OCI-LY7 (cell line): ENCODE data around the gene ZNF726. TPM values are rescaled to one million over a fixed set of nuclear protein-coding genes. Genes with fewer than 3 reads are reported as not detected.
"Not testable (repeated sequence)": the region's sequence is repeated elsewhere in the genome, so short reads cannot be mapped to it uniquely, and the experiment has no call there.

ENCODE experiments used
- BruUV-seq: library from RNA; stranded (reverse); fragments of 400-500 nt; replicated peaks from 2 replicates; lab custom pipeline; 2021; lab: Mats Ljungman, UMichigan
- CTCF ChIA-PET: fragments of 300-600 bp; sonication (Branson Sonifier 250); formaldehyde crosslinking; loops from one replicate; lab custom pipeline; 2022; ENCODE audit warnings: antibody characterized with exemption; ENCODE audit not compliant: unreplicated experiment; lab: Charles Lee
- POLR2A ChIA-PET: fragments of 300-600 bp; sonication (Branson Sonifier 250); formaldehyde crosslinking; loops from one replicate; lab custom pipeline; 2022; ENCODE audit warnings: antibody characterized with exemption; lab: Charles Lee
- DNase-seq: peaks from one replicate; pipeline ENCODE4 v3.0.0-alpha.2; 2015; ENCODE audit warnings: low spot score
- H2AFZ ChIP-seq: fragments of 200-600 bp; sonication (generic), shearing (Covaris generic); 2 replicates; pipeline ENCODE4 v1.6.1; 2014; ENCODE audit warnings: mild to moderate bottlenecking, antibody characterized with exemption, low read length, moderate library complexity
- H3K27ac ChIP-seq: fragments of 200-600 bp; sonication (generic); 2 replicates; pipeline ENCODE4 v1.5.1; 2014; ENCODE audit warnings: mixed run types, low read depth, mild to moderate bottlenecking, moderate library complexity, low read length, inconsistent platforms; ENCODE audit not compliant: poor library complexity, severe bottlenecking
- H3K36me3 ChIP-seq: fragments of 200-600 bp; sonication (generic); 2 replicates; pipeline ENCODE4 v1.6.1; 2014; ENCODE audit warnings: mild to moderate bottlenecking, antibody characterized with exemption, low read length, moderate library complexity, mixed read lengths; ENCODE audit not compliant: insufficient read depth
- H3K4me1 ChIP-seq: fragments of 200-600 bp; sonication (generic); 2 replicates; pipeline ENCODE4 v1.5.1; 2014; ENCODE audit warnings: mild to moderate bottlenecking, low read length; ENCODE audit not compliant: insufficient read depth, poor library complexity, severe bottlenecking
- H3K4me2 ChIP-seq: fragments of 200-600 bp; sonication (generic); 2 replicates; pipeline ENCODE4 v1.6.1; 2014; ENCODE audit warnings: mild to moderate bottlenecking, low read length
- H3K4me3 ChIP-seq: fragments of 200-600 bp; sonication (generic); 2 replicates; pipeline ENCODE4 v1.5.1; 2014; ENCODE audit warnings: mild to moderate bottlenecking, low read depth, low read length; ENCODE audit not compliant: poor library complexity, severe bottlenecking
- H3K79me2 ChIP-seq: fragments of 200-600 bp; sonication (generic); 2 replicates; pipeline ENCODE4 v1.6.1; 2016; ENCODE audit warnings: low read depth, mild to moderate bottlenecking, low read length, moderate library complexity, mixed read lengths; ENCODE audit not compliant: insufficient read depth
- H3K9me2 ChIP-seq: fragments of 200-600 bp; sonication (generic); 2 replicates; pipeline ENCODE4 v1.6.1; 2016; ENCODE audit warnings: mild to moderate bottlenecking, low read length, mixed read lengths; ENCODE audit not compliant: insufficient read depth
- H3K9me3 ChIP-seq: fragments of 200-600 bp; sonication (generic); 2 replicates; pipeline ENCODE4 v1.6.1; 2014; ENCODE audit warnings: mild to moderate bottlenecking, mixed run types, low read length, mixed read lengths
- H4K20me1 ChIP-seq: fragments of 200-600 bp; sonication (generic); 2 replicates; pipeline ENCODE4 v1.6.1; 2014; ENCODE audit warnings: mild to moderate bottlenecking, antibody characterized with exemption, low read length, moderate library complexity, mixed read lengths; ENCODE audit not compliant: insufficient read depth
- CTCF ChIP-seq: fragments of 200-600 bp; sonication (generic); conservative IDR thresholded peaks from 2 replicates; pipeline ENCODE4 v1.5.1; 2014; ENCODE audit warnings: mild to moderate bottlenecking, antibody characterized with exemption, low read length, moderate library complexity, mixed read lengths
- EZH2phosphoT487 ChIP-seq: fragments of 200-600 bp; sonication (generic); IDR thresholded peaks from 2 replicates; pipeline ENCODE4 v1.6.1; 2018; ENCODE audit warnings: low read depth, borderline replicate concordance, mild to moderate bottlenecking, mixed run types, antibody characterized with exemption, low read length, moderate library complexity, mixed read lengths
- intact Hi-C: fragments of 100-400 bp; cut with micrococcal nuclease; formaldehyde crosslinking; loops from one replicate; pipeline ENCODE4 v1.10.0; 2022; ENCODE audit not compliant: unreplicated experiment
- total RNA-seq, 2 experiments: library from RNA; depleted of rRNA in 1 of 2; stranded (reverse); fragments of >200 nt in 1 of 2; shearing (Covaris generic) in 1 of 2; gene quantifications; 2 replicates each; pipeline ENCODE4 v1.2.3, GENCODE V29; 2014 to 2022

The ZNF726 gene
- total RNA-seq, 2 experiments from 2014 or later, result 22.7 to 24.9 TPM

DNA sequence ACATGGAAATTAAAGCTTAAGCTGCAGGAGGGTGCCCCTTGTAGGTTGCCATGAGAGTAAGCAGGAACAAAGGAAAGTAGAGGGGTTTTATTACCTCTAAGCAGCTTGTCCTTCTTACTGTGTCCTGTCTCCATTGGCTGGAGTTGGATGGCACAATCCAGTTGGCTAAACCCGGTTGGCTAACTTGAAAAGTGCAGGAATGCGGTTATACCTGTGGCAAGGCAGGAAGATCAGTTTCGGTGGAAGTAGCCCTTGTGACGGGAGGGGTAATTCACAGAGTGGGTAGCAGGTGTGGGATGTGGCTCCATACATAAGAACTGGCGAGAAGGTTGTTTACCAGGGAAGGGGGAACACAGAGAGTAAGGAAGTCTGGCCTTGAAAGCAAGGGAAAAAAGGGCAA is 3.2 kb downstream of the ZNF726 start:
- H3K9me3 ChIP-seq, result peaks cover 21% of the 10 kb centered on the region; the same call in 1 of the 2 replicates
- H3K4me1 ChIP-seq, result peaks cover 4% of the 10 kb centered on the region
- H2AFZ ChIP-seq, result no peak overlapping the region
- intact Hi-C loops, result no loop called here
- H4K20me1 ChIP-seq, result no peaks in the 10 kb centered on the region
- H3K4me3 ChIP-seq, result no peak overlapping the region
- POLR2A ChIA-PET, result no interaction called here
- CTCF ChIA-PET, result no interaction called here
- BruUV-seq, result no TSS peak
- no peak for TF ChIP-seq CTCF
- no peak for TF ChIP-seq EZH2phosphoT487
- peaks cover 65% of the 10 kb centered on the region for H3K36me3 ChIP-seq
- no peak overlapping the region for H3K4me2 ChIP-seq
- no peaks in the 10 kb centered on the region; the same call in 1 of the 2 replicates for H3K9me2 ChIP-seq
- peaks cover 40% of the 10 kb centered on the region; the same call in 1 of the 2 replicates for H3K79me2 ChIP-seq
- H3K27ac ChIP-seq, result no peak overlapping the region
- DNase-seq, result no peak

GRCh38 chr19:23925285-23925684 is 10.6 kb downstream of the ZNF726 start:
- Histone ChIP-seq H3K36me3 (peaks cover 75% of the 10 kb centered on the region), H3K79me2 (no peaks in the 10 kb centered on the region), H3K4me1 (no peaks in the 10 kb centered on the region), H4K20me1 (no peaks in the 10 kb centered on the region), H3K9me3 (peaks cover 6% of the 10 kb centered on the region; the same call in 1 of the 2 replicates), H3K27ac (no peak overlapping the region), H3K9me2 (no peaks in the 10 kb centered on the region), H3K4me2 (no peak overlapping the region), H3K4me3 (no peak overlapping the region), H2AFZ (no peak overlapping the region)
- DNase-seq, result no peak
- intact Hi-C loops, result no loop called here
- no peak for TF ChIP-seq CTCF
- no peak for TF ChIP-seq EZH2phosphoT487
- BruUV-seq, result no TSS peak
- ChIA-PET CTCF (no interaction called here), POLR2A (no interaction called here)

DNA sequence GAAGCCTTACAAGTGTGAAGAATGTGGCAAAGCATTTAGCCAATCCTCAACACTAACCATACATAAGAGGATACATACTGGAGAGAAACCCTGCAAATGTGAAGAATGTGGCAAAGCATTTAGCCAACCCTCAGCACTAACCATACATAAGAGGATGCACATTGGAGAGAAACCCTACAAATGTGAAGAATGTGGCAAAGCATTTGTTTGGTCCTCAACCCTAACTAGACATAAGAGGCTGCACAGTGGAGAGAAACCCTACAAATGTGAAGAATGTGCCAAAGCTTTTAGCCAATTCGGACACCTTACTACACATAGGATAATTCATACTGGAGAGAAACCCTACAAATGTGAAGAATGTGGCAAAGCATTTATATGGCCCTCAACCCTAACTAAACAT is 18.2 kb downstream of the ZNF726 start:
- Histone ChIP-seq H3K4me2 (no peak overlapping the region), H3K27ac (no peak overlapping the region), H3K9me2 (no peaks in the 10 kb centered on the region), H3K36me3 (peaks cover 25% of the 10 kb centered on the region), H2AFZ (no peak overlapping the region), H3K4me3 (no peak overlapping the region), H3K79me2 (no peaks in the 10 kb centered on the region), H3K4me1 (no peaks in the 10 kb centered on the region), H3K9me3 (peaks cover 27% of the 10 kb centered on the region), H4K20me1 (no peaks in the 10 kb centered on the region)
- intact Hi-C loops, result no loop called here
- no peak for DNase-seq
- POLR2A ChIA-PET, result interaction anchor here (0.6 kb wide), 1 partner anchor 173 kb away, joined by 4 read pairs; no protein-coding TSS in a partner anchor
- TF ChIP-seq EZH2phosphoT487 (no peak), CTCF (no peak)
- no TSS peak for BruUV-seq
- CTCF ChIA-PET, result no interaction called here

DNA sequence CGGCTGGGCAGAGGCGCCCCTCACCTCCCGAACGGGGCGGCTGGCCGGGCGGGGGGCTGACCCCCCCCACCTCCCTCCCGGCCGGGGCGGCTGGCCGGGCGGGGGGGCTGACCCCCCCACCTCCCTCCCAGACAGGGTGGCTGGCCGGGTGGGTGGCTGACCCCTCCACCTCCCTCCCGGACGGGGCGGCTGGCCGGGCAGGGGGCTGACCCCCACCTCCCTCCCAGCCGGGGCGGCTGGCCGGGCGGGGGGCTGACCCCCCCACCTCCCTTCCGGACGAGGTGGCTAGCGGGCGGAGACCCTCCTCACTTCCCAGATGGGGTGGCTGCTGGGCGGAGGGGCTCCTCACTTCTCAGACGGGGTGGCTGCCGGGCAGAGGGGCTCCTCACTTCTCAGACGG is 22.3 kb downstream of the ZNF726 start:
- H3K4me3 ChIP-seq, H3K79me2 ChIP-seq, intact Hi-C loops, POLR2A ChIA-PET, DNase-seq, CTCF ChIA-PET, BruUV-seq, H3K4me2 ChIP-seq, H4K20me1 ChIP-seq, H3K4me1 ChIP-seq, H3K27ac ChIP-seq, H3K9me2 ChIP-seq, H2AFZ ChIP-seq: not testable (repeated sequence)
- H3K9me3 ChIP-seq, result peaks cover 20% of the 10 kb centered on the region
- peaks cover 10% of the 10 kb centered on the region for H3K36me3 ChIP-seq
